ENCODE results near the gene DNAJC15.

GRCh38 chr13:42994878-42995277 lies 28.5 kb upstream of the DNAJC15 start:
- TF ChIP-seq SIN3A (IDR thresholded peaks at IDR 0.05; ENCODE audit: borderline replicate concordance, insufficient read depth, low read depth, low read length) (no peak), CTCF (IDR thresholded peaks at IDR 0.05) (no peak), POLR2AphosphoS5 (IDR thresholded peaks at IDR 0.05; ENCODE audit: low read depth, low read length) (no peak)
- TF ChIP-seq, protein P1, sequence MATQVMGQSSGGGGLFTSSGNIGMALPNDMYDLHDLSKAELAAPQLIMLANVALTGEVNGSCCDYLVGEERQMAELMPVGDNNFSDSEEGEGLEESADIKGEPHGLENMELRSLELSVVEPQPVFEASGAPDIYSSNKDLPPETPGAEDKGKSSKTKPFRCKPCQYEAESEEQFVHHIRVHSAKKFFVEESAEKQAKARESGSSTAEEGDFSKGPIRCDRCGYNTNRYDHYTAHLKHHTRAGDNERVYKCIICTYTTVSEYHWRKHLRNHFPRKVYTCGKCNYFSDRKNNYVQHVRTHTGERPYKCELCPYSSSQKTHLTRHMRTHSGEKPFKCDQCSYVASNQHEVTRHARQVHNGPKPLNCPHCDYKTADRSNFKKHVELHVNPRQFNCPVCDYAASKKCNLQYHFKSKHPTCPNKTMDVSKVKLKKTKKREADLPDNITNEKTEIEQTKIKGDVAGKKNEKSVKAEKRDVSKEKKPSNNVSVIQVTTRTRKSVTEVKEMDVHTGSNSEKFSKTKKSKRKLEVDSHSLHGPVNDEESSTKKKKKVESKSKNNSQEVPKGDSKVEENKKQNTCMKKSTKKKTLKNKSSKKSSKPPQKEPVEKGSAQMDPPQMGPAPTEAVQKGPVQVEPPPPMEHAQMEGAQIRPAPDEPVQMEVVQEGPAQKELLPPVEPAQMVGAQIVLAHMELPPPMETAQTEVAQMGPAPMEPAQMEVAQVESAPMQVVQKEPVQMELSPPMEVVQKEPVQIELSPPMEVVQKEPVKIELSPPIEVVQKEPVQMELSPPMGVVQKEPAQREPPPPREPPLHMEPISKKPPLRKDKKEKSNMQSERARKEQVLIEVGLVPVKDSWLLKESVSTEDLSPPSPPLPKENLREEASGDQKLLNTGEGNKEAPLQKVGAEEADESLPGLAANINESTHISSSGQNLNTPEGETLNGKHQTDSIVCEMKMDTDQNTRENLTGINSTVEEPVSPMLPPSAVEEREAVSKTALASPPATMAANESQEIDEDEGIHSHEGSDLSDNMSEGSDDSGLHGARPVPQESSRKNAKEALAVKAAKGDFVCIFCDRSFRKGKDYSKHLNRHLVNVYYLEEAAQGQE (IDR thresholded peaks at IDR 0.05; ENCODE audit: insufficient read depth in 1 of 2, low read depth in 2 of 2, low read length in 1 of 2), result no peak

Data from Panc1 (cell line).